ENCODE data around the gene CEACAM21. TPM values are rescaled to one million over a fixed set of nuclear protein-coding genes. Genes with fewer than 3 reads are reported as not detected.

Gene CEACAM21
- total RNA-seq, 3 donors from 2014 or later, result 0.44 to 0.66 (median 0.64) TPM

- H3K4me1 ChIP-seq, result peaks cover 0 to 3% of the 10 kb centered on the region in 2 donors
- peaks cover 11 to 38% of the 10 kb centered on the region in 2 donors for H3K27me3 ChIP-seq
- H3K36me3 ChIP-seq, result no peaks in the 10 kb centered on the region
- H3K27ac ChIP-seq, result no peak overlapping the region
- H3K4me3 ChIP-seq, result peak overlapping the region in 2 of 3 donors; percentile 7 to 52
- intact Hi-C loops (cut with DNase I; ENCODE audit: low total_unique reads), result no loop called here
- H3K9me3 ChIP-seq, result no peaks in the 10 kb centered on the region
- TF ChIP-seq POLR2A (IDR thresholded peaks at IDR 0.05), result no peak
- TF ChIP-seq, protein P1, sequence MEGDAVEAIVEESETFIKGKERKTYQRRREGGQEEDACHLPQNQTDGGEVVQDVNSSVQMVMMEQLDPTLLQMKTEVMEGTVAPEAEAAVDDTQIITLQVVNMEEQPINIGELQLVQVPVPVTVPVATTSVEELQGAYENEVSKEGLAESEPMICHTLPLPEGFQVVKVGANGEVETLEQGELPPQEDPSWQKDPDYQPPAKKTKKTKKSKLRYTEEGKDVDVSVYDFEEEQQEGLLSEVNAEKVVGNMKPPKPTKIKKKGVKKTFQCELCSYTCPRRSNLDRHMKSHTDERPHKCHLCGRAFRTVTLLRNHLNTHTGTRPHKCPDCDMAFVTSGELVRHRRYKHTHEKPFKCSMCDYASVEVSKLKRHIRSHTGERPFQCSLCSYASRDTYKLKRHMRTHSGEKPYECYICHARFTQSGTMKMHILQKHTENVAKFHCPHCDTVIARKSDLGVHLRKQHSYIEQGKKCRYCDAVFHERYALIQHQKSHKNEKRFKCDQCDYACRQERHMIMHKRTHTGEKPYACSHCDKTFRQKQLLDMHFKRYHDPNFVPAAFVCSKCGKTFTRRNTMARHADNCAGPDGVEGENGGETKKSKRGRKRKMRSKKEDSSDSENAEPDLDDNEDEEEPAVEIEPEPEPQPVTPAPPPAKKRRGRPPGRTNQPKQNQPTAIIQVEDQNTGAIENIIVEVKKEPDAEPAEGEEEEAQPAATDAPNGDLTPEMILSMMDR (IDR thresholded peaks at IDR 0.05), result no peak
- DNase-seq (ENCODE audit: low spot score in 2 of 2), result no peak
These were observed 12.0 kb upstream of the CEACAM21 start for GRCh38 chr19:41563854-41564514.

- Histone ChIP-seq H3K4me1 (peaks cover 0 to 3% of the 10 kb centered on the region in 2 donors), H3K27me3 (peaks cover 11 to 46% of the 10 kb centered on the region in 2 donors), H3K9me3 (no peaks in the 10 kb centered on the region), H3K36me3 (no peaks in the 10 kb centered on the region), H3K27ac (no peak overlapping the region), H3K4me3 (peak overlapping the region in 2 of 3 donors; percentile 7 to 42)
- TF ChIP-seq POLR2A (IDR thresholded peaks at IDR 0.05) (no peak), POLR2AphosphoS5 (IDR thresholded peaks at IDR 0.05) (no peak)
- TF ChIP-seq, protein P1 (IDR thresholded peaks at IDR 0.05), result no peak
- no peak for DNase-seq (ENCODE audit: low spot score in 2 of 2)
- intact Hi-C loops (cut with DNase I; ENCODE audit: low total_unique reads), result no loop called here
These were observed 11.2 kb upstream of the CEACAM21 start for GRCh38 chr19:41564515-41565378.

GRCh38 chr19:41565379-41565720, 10.6 kb upstream of the CEACAM21 start:
- H3K27me3 ChIP-seq, result peaks cover 11 to 52% of the 10 kb centered on the region in 2 donors
- no peak for TF ChIP-seq POLR2AphosphoS5 (IDR thresholded peaks at IDR 0.05)
- TF ChIP-seq, protein P1 (IDR thresholded peaks at IDR 0.05), result no peak
- TF ChIP-seq POLR2A (IDR thresholded peaks at IDR 0.05), result no peak
- H3K4me1 ChIP-seq, result peaks cover 0 to 3% of the 10 kb centered on the region in 2 donors
- no peak overlapping the region for H3K27ac ChIP-seq
- DNase-seq (ENCODE audit: low spot score in 2 of 2), result no peak
- intact Hi-C loops (cut with DNase I; ENCODE audit: low total_unique reads), result no loop called here
- H3K36me3 ChIP-seq, result no peaks in the 10 kb centered on the region
- H3K4me3 ChIP-seq, result peak overlapping the region in 1 of 3 donors; percentile 7
- no peaks in the 10 kb centered on the region for H3K9me3 ChIP-seq

DNA sequence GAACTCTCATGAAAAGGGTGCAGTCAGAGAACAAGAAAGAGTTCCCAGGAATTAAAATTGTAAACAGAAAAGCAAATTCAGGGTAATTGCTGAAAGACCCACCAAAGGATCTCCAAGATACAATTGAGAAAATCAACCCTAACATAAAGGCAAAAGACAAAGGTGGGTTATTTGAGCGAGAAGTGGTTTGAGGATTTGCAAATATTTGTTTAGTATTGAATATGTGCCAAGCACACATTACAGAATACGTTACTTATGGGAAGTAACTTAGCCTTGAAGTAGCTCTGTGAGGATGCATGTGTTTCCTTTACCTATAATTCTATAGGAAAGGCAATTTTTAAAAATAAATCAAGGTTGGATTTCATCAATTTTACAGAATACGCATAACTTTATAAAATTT, 10.0 kb upstream of the CEACAM21 start:
- Histone ChIP-seq H3K9me3 (no peaks in the 10 kb centered on the region), H3K27ac (no peak overlapping the region), H3K27me3 (peaks cover 11 to 54% of the 10 kb centered on the region in 2 donors), H3K4me1 (peaks cover 0 to 3% of the 10 kb centered on the region in 2 donors), H3K36me3 (no peaks in the 10 kb centered on the region), H3K4me3 (no peak overlapping the region)
- no peak for DNase-seq (ENCODE audit: low spot score in 2 of 2)
- intact Hi-C loops (cut with DNase I; ENCODE audit: low total_unique reads), result no loop called here
- TF ChIP-seq, protein P1 (IDR thresholded peaks at IDR 0.05), result no peak
- TF ChIP-seq POLR2AphosphoS5 (IDR thresholded peaks at IDR 0.05) (no peak), POLR2A (IDR thresholded peaks at IDR 0.05) (no peak)

Measured in breast epithelium (tissue), 4 donors.